Measurements from ENCODE around the gene MICAL3.
"Not testable (repeated sequence)": the region's sequence is repeated elsewhere in the genome, so short reads cannot be mapped to it uniquely, and the experiment has no call there.

Gene MICAL3

DNA sequence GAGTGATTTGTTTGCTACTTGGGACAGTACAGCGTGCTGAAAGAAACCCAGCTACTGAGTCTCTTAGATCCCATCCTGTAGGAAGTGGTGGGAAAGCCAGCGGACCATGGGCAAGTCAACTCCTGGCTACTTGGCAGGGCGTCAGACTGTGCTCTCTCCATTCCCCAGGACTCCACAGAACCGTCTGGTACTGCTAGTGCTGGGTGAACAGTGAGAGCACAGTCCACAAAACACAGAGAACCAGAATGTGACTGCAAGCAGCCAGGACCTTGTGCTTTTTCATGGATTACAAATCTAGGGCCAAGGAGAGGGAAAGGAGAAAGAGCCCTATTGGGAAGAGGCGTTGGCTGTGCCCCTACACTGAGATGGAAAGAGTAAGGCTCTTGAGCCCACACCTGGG lies 260.3 kb downstream of the MICAL3 start:
- no peak for DNase-seq (ENCODE audit: low read depth in 2 of 2)

DNA sequence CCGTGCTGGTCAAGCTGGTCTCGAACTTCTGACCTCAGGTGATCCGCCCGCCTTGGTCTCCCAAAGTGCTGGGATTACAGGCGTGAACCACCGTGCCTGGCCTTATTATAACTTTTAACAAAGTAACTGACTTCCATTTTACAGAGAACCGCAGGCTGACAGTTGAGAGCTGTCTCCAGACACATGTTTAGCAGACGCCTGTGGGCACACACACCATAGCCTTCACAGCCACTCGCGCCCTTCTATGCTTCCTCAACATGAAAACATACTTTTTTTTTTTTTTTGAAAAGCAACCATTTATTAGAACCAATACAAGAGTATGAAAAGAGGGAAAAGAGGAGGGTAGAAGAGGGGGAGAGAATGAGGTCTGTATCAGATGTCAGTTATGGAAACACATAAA lies 260.9 kb downstream of the MICAL3 start:
- DNase-seq (ENCODE audit: low read depth in 2 of 2): not testable (repeated sequence)

DNA sequence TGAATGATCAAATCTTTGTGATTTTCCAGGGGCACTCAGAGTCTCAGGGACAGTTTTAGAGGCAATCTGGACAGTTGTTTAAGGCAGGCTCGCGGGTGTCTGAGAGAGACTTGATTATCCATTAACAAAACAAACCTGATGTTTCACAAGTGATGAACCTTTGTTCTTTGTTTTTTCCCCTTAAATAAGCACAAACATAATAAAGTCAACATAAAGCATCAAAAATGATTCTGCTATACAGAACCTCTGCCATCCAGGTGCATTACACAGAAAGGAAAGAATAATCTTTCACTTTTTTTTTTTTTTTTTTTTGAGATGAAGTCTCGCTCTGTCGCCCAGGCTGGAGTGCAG lies 263.2 kb downstream of the MICAL3 start:
- no peak for DNase-seq (ENCODE audit: low read depth in 2 of 2)

DNA sequence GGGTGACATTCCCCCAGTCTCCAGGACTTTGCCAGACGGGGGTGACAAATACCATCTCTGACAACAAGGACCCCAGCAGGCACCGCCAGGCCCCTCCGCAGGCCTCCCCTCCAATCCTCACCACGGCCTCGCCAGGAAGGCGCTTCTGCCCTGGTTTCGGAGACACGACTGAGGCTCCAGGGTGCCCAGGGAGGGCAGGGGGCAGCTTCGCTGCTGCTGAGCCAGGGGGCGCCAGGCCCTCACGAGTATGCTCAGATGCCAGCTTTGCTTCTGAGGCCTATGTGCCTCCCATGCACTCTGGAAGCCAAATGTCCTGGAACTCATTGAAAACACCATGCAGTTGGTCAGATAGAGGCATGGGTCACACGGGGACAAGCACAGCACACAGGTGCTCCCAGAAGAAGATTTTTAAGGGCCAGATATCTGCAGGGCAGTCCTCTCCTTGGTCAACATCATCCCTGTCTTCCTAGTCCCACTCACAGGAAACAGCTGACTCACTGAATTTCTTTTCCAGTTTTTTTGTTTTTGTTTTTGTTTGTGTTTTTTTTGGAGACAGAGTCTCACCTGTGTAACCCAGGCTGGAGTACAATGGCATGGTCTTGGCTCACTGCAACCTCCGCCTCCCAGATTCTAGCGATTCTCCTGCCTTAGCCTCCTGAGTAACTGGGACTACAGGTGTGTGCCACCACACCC lies 270.0 kb downstream of the MICAL3 start:
- no peak for DNase-seq (ENCODE audit: low read depth in 2 of 2)

DNA sequence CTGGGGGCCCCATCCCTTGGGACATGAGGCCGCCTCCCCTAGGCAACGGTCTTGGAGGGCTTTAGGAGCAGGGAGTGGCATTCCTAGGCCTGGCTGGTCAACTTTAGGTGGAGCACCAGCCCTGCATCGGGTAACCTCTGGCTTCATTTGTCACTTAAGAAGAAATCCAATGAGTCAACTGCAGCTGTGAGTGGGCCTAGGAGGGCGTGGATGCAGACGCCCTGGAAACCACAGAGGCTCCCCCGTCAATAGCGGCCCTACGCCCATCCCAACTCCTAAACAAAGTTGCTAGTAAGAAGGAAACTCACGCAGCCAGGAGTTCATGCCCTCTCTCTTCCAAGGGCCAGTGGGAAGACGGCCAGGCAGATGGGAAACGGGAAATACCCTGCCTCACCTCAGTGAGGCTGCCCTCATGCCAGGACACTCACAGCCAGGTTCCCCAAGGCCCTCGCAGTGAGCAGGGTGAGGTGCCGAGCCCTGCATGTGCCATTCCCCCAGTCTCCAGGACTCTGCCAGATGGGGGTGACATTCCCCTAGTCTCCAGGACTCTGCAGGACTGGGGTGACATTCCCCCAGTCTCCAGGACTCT lies 270.9 kb downstream of the MICAL3 start:
- DNase-seq (ENCODE audit: low read depth in 2 of 2): no peak

DNA sequence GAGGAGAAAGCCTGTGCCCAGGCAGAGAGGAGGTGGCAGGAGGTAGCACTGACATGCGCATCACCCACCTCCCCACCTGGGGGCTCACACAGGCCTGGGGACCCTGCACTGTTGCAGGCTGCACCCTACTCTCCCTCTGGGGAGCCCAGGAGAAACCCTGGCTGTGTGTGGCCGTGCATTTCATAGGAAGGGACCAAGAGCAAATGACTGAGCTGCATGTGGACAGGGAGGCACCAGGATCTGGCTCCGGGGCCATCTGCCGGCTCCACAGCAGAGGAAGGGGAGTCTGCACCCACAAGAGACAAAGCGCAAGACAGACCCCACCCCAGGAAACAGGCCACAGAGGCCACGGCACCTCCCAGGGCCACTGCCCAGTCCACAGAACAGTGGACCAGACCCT lies 272.8 kb downstream of the MICAL3 start:
- no peak for DNase-seq (ENCODE audit: low read depth in 2 of 2)

DNA sequence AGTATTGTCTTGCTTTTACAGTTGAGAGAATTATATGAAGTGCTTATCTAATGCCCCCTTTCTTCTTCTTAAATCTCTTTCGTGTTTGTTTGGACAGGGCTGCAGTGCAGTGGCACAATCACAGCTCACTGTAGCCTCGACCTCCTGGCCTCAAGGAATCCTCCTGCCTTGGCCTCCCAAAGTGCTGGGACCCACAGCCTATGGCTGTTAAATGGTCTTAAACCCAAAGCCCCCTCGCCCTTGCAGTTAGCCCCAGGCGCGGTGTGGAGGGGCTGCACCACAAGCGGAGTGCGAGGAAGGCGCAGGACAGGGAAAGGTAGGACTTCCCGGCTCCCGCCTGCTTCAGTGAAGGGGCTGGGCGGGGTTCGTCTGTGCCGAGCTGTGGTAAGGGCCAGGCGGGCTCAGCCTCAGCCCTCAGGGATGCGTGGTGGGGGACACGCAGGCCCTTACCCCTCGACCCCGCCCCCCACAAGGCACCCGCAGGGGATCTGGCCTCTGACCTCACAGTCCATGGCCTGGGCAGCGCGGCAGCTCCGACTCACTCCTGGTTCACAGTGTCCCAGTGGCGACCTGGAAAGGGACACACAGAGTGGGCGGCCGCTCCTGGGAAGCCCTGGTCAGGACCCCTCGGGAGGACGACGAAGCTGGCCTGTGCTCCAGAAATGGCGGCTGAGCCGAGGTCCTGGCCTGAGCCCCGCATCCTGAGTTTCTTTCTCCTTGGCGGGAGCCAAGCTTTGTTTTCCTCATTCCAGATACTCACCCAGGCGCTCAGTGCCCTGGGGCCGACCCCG lies 274.6 kb downstream of the MICAL3 start:
- DNase-seq (ENCODE audit: low read depth in 2 of 2): no peak

DNA sequence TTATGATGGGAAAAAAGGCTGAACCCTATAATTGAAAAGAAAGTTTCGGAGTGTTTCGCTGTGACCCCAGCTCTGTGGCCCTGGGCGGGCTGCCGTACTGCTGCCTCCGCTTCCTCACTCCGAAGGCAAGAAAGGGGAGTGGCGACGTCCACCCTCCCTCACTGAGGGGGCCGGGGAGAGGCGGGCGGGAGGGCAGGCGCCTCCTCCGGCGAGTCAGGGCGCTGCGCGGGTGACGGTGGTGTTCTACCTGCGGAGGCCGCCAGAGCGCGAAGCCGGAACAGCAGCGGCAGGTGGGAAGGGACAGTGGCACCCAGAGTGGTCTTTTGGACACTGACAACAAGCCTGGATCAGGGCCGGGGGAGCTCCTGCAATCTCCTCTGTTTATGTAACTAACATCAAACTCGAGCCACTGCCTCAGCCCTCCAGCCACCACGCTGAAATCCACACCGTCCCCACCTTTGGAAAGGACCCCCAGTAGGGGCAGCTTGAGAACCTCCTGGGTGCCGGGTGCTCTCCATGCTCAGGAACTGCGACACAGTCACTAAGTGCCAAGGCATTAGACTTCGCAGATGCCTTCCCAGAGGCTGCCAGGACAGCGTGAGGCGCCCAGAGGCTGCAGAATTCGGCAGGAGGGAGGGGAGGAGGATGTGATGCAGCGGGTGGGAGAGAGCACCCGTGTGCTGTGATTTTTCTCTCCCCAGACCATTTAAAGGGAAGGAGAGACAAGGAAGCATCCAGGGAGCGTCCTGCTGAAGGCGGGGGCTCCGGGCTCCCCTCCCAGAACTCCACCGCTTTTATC lies 275.6 kb downstream of the MICAL3 start:
- DNase-seq (ENCODE audit: low read depth in 2 of 2): no peak

DNA sequence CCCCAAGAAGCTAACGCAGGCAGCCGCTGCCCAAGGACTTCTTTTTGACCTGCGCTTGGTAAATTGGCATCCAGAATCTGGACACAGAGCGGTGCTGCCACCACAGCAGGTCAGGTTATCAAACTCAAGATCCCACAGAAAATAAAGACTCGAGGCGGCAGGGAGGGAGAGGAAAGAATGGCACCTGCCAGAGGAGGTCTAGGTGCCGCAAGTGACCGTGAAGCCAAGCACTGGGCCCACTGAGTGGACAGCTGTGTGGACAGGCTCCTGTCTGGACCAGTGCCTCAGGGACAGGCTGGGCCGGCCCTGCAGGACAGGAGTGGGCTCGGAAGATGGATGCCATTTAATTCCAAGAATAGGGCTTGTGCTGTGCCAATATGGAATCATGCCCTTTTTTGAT lies 277.4 kb downstream of the MICAL3 start:
- DNase-seq (ENCODE audit: low read depth in 2 of 2): no peak

DNA sequence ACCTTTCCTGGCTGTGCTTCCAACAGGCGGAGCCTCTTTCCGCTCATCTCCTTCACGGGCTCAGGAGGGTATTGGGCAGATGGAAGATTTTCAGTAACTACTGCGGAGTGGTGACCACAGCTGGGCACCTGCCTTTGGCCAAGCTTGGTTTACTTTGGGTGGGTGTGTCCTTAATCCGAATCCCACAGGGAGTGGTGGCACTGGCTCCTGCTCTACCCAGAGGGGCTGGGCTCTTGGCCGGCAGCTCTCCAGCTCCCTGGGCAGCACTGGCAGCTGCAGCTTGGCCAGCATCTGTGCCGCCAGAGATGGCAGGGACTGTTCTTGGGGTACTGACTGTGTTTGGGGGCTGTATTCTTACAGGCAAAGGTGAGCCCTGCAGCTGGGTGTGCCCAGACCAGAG lies 279.9 kb downstream of the MICAL3 start:
- DNase-seq (ENCODE audit: low read depth in 2 of 2): no peak

DNA sequence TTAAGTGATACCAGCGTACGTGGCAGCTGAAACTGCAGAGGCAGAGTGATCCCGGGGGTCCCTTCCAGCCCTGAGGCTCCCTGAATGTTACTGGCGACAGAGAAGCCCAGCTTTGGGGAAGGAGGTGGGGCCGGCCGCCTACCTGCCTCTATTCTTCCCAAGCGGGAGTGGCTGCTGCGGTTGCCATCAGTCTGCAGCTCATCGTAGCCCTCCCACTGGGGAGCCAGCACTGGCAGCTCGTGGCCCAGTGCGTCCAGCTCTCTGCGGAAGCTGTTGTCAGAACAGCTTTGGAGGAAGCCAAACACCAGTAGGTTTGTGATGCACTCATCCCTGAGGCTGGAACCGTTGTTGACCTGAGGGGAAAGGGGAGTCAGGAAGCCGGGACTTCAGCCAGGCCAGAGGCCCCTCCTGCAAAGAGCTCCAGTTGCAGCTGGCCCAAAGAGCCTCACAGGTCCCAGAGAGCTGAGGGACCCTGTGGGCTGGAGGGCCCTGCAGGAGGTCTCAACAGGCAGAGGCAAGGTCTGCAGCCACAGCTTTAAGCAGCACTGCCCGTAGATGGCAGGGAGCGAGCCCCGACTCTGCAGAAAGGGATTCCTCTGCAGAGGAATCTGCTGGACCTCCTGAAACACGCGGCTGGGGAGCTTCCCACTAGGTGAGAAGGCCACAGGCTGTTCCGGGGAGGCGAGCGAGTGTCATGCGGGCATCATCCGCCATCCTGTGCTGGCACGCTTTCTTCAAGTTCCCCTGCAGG lies 280.5 kb downstream of the MICAL3 start:
- no peak for DNase-seq (ENCODE audit: low read depth in 2 of 2)

DNA sequence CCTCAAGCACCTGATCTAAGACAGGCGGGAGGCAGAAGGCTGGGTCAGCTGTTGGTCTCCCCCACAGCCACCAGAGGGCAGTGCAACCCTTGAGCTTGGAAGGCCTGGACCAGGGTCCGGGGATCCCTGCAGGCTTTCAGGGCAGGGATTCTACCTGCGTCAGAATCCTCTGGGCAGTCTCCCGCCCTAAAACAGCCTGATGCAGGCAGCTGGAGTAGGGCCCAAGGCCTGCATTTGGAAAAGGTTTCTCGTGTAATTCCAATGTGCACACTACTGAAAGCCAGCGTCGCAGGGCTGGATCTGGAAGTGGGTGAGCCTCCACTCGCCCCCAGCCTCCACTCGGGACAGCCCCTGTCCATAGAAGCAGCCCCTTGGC lies 281.8 kb downstream of the MICAL3 start:
- peak; percentile 27 to 32 for DNase-seq (ENCODE audit: low read depth in 2 of 2)

DNA sequence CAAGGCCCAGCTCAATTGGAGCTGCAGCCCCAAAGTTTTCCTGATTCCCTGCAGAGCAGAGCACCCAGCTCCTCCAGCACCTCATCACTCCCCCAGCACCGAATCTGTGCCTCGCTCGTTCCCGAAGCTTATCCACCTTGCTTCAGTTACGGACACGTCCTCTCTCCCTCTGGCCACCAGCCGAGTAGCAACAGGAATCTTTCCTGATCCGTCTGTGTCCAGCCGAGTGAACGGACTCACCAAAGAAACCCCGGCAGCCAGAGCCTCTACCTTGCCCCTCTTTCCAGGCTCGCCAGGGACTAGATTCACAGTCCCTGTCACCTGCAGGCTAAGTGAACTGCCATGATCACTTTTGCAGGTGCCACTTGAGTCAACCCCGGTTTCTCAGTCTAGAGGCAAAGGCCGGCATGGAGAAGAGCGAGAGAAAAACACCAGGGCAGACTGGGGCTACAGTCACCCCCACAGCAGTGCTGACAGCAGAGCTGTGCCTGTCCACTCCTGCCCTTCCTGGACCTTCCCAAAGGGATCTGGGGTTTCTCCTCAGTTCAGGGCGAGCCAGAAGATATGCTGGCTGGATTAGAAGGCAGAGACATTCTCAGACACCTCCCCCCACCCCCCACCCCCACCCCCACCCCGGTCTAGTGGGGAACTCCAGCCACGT lies 282.4 kb downstream of the MICAL3 start:
- DNase-seq (ENCODE audit: low read depth in 2 of 2): no peak

DNA sequence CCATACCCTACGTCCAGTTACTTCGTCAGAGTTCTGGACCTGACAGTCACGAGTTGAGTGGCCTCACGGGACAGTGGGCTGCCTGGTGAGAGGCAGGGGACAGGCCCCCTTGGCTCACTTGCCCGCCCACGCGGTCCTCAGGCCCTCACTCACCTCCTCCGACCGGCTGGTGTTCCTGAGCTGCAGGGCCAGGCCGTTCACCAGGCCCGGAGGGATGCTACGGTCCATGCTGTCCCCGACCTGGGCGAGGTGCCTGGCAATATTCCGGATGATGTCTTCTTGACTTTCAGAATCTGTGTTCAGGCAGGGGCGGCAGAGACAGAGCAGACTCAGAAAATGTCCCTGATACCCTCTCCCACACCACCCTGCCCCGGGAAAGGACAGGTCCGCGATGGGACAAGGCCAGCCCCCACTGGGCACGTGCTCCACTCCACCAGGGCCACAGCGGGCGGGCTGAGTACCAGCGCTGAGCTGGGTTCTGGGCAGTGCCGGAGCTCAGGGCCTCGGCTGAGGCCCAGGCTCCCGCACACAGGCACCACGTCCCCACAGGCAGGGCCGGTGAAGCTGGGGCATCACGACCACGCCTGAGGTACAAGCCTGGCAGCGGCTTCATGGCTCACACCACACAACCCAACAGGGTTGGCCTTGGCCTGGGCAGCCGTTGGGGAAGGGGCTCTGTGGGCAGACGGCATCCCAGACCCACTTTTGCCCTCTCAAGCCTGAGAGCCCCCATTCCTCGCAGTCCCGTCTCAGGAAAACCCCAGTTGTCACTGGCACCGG lies 285.0 kb downstream of the MICAL3 start:
- DNase-seq (ENCODE audit: low read depth in 2 of 2): no peak

DNA sequence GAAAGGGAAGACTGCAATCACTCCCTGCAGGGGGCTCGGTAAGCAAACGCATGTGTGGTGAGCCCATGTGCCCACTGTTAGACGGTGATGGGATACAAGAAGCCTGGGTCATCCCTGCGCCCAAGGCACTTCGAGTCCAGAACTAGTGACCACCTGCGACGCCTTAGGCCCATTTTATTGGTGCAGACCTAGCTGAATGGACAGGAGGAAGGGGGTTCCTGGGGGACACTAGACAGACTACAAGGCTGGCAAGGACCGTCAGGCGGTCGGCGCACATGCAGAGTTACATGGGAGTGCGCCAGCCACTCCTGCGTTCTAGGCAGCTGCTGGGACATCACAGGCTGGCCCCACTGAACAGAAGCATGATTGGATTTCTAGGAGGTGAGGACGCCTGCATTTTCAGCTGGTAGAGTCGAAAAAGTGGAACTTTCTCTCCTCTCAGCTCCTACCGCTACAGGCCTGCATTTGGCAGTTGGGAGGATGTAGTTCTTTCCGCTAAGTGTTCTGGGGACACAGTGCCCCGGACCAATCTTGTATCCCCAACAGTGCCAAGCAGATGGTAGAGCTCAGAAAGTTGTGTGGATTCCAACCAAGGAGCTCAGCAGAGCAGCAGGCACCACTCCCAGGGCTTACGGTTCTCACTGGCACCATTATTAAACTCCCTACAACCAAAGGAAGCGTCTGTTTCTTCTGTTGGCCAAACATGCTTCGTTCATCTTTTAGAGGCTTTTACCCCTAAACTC lies 285.8 kb downstream of the MICAL3 start:
- no peak for DNase-seq (ENCODE audit: low read depth in 2 of 2)

Measured in fibroblast of skin of left quadriceps (primary cell).